ENCODE measurements around the gene PPIH. TPM values are rescaled to one million over a fixed set of nuclear protein-coding genes. Genes with fewer than 3 reads are reported as not detected.
"Not testable (repeated sequence)": the region's sequence is repeated elsewhere in the genome, so short reads cannot be mapped to it uniquely, and the experiment has no call there.

PPIH gene
- total and polyA plus RNA-seq, 11 donors = 16.9 to 30.9 (median 19.4) TPM

- intact Hi-C loops (cut with DNase I) = no loop called here
- H3K36me3 ChIP-seq = no peaks in the 10 kb centered on the region
- TF ChIP-seq, protein P1, sequence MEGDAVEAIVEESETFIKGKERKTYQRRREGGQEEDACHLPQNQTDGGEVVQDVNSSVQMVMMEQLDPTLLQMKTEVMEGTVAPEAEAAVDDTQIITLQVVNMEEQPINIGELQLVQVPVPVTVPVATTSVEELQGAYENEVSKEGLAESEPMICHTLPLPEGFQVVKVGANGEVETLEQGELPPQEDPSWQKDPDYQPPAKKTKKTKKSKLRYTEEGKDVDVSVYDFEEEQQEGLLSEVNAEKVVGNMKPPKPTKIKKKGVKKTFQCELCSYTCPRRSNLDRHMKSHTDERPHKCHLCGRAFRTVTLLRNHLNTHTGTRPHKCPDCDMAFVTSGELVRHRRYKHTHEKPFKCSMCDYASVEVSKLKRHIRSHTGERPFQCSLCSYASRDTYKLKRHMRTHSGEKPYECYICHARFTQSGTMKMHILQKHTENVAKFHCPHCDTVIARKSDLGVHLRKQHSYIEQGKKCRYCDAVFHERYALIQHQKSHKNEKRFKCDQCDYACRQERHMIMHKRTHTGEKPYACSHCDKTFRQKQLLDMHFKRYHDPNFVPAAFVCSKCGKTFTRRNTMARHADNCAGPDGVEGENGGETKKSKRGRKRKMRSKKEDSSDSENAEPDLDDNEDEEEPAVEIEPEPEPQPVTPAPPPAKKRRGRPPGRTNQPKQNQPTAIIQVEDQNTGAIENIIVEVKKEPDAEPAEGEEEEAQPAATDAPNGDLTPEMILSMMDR (IDR thresholded peaks at IDR 0.05) = no peak
- no peak for TF ChIP-seq POLR2A (IDR thresholded peaks at IDR 0.05)
- no peak for DNase-seq
- no peak for ATAC-seq
- H3K27me3 ChIP-seq = no peaks in the 10 kb centered on the region
- no peak overlapping the region for H3K27ac ChIP-seq
- H3K4me1 ChIP-seq = no peaks in the 10 kb centered on the region
- H3K4me3 ChIP-seq = no peak overlapping the region
- H3K9me3 ChIP-seq = peaks cover 0 to 7% (median 0%) of the 10 kb centered on the region in 12 donors
- 50 to 64% (median 53%) methylated on average over 2 of the region's 2 CpGs for WGBS, 4 donors
Measured at GRCh38 chr1:42620307-42620706, 37.9 kb upstream of the PPIH start.

DNA sequence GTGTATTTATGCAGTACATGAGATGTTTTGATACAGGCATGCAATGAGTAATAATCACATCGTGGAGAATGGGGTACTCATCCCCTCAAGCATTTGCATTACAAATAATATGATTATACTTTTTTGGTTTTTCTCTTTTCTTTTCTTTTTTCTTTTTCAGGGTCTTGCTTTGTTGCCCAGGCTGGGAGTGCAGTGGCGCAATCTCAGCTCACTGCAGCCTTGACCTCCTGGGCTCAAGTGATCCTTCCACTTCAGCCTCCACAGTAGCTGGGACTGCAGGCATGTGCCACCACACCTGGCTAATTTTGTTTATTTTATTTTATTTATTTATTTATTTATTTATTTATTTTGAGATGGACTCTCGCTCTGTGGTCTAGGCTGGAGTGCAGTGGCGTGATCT lies 37.0 kb upstream of the PPIH start:
- H3K4me3 ChIP-seq; H3K36me3 ChIP-seq; H3K4me1 ChIP-seq; H3K9me3 ChIP-seq; DNase-seq; H3K27ac ChIP-seq; H3K27me3 ChIP-seq; intact Hi-C loops (cut with DNase I); ATAC-seq: not testable (repeated sequence)
- 94 to 98% (median 95%) methylated on average over 4 of the region's 4 CpGs for WGBS, 4 donors

- 78 to 85% (median 83%) methylated on average over 3 of the region's 3 CpGs for WGBS, 4 donors
- H3K36me3 ChIP-seq; H3K4me3 ChIP-seq; intact Hi-C loops (cut with DNase I); H3K27me3 ChIP-seq; ATAC-seq; H3K27ac ChIP-seq; DNase-seq; H3K4me1 ChIP-seq; H3K9me3 ChIP-seq: not testable (repeated sequence)
Measured at GRCh38 chr1:42627205-42627604, 31.0 kb upstream of the PPIH start.

GRCh38 chr1:42639116-42639515 lies 19.1 kb upstream of the PPIH start:
- H3K9me3 ChIP-seq = no peaks in the 10 kb centered on the region
- intact Hi-C loops (cut with DNase I) = no loop called here
- ATAC-seq = no peak
- no peak overlapping the region for H3K27ac ChIP-seq
- peaks cover 0 to 3% (median 0%) of the 10 kb centered on the region in 9 donors for H3K36me3 ChIP-seq
- H3K4me1 ChIP-seq = no peaks in the 10 kb centered on the region
- no peak for DNase-seq
- TF ChIP-seq POLR2A (IDR thresholded peaks at IDR 0.05) = no peak
- TF ChIP-seq, protein P1 (IDR thresholded peaks at IDR 0.05) = no peak
- H3K27me3 ChIP-seq = no peaks in the 10 kb centered on the region
- no peak overlapping the region for H3K4me3 ChIP-seq

DNA sequence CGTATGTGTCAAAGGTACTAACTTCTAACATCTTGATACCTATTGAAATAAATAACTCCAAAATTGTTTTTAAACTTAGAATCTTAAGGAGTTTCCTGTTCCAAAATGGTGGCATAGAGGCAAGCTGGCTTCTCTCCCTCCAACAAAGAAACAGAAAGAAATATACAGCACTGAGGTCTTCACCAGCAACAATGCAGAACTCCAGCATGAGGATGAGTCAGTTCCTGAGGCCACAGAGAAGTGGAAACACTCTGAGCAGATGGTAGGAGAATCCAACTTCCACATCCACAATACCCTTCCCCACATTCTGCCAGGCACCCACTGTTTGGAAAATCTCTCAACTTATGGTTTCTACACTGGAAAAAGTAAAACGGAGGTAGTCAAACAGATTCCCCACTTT lies 12.2 kb upstream of the PPIH start:
- Histone ChIP-seq H3K4me1 (no peaks in the 10 kb centered on the region), H3K27ac (no peak overlapping the region), H3K27me3 (no peaks in the 10 kb centered on the region), H3K9me3 (no peaks in the 10 kb centered on the region), H3K4me3 (no peak overlapping the region), H3K36me3 (peaks cover 0 to 10% (median 0%) of the 10 kb centered on the region in 9 donors)
- DNase-seq (no peak), ATAC-seq (no peak)
- no peak for TF ChIP-seq POLR2A (IDR thresholded peaks at IDR 0.05)
- TF ChIP-seq, protein P1 (IDR thresholded peaks at IDR 0.05) = no peak
- 87 to 92% (median 88%) methylated on average over 2 of the region's 2 CpGs for WGBS, 4 donors
- intact Hi-C loops (cut with DNase I) = no loop called here
